NCI-H2227 (cell line): ENCODE results near the gene IL31.

Experiments used
- DNase-seq: peaks from one replicate; lab custom pipeline; 2025; ENCODE audit not compliant: unreplicated experiment; lab: John Stamatoyannopoulos, UW

The IL31 gene

GRCh38 chr12:122130150-122130549 lies 43.9 kb downstream of the IL31 start:
- DNase-seq, result no peak

DNA sequence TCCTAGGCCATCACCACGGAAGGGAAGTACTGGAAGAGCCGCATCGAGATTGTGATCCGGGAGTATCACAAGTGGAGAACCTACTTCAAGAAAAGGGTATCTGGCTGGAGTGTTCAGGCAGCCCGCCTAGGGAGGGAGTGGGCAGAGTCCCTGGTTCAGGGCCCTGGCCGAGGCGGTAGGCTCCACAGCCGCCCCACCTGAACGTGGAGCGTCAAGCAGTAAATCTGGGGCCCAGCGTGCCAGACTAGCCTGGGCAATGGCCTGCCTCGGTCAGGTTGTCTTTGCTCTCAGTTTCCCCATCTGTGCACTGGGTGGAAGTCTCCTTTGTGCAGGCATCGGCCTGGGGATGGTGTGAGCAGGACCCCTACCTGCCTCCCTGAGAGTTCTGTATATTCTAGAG lies 44.9 kb downstream of the IL31 start:
- DNase-seq, result no peak

DNA sequence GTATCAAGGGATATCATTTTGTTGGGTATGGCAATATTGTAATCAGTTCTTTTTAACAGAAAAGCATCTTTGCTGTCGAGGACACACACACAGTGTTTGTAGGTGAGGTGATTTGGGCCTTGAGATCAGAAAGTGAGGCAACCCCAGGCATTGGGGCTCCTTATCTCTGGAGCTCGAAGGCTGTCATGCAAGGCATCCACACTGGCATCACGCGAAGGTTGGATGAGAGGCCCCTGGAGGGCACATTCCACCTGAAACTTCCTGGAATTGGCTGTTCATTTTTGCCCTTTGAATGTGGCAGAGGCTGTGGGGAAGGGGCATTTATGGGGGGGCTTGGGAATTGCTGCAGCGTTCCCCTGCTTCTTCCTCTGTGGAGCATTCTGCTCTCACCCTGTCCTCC lies 45.5 kb downstream of the IL31 start:
- no peak for DNase-seq

DNA sequence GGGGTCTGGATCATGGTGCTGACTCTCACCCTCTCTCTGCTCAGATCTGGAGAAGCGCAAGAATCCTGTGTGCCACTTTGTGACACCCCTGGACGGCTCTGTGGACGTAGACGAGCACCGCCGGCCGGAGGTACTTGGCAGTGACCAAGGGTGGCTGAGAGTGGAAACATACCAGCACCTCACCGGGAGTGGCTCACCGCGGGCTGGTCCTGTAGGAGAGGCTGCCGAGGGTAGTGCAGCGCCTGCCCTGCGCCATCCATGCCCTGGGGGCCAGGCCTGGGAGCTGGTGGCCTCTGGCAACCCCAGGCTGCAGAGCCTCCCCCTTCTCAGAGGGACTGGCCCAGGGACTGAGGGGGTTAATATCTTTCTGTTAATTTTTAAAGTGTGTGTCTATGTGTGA lies 46.2 kb downstream of the IL31 start:
- DNase-seq, result no peak

DNA sequence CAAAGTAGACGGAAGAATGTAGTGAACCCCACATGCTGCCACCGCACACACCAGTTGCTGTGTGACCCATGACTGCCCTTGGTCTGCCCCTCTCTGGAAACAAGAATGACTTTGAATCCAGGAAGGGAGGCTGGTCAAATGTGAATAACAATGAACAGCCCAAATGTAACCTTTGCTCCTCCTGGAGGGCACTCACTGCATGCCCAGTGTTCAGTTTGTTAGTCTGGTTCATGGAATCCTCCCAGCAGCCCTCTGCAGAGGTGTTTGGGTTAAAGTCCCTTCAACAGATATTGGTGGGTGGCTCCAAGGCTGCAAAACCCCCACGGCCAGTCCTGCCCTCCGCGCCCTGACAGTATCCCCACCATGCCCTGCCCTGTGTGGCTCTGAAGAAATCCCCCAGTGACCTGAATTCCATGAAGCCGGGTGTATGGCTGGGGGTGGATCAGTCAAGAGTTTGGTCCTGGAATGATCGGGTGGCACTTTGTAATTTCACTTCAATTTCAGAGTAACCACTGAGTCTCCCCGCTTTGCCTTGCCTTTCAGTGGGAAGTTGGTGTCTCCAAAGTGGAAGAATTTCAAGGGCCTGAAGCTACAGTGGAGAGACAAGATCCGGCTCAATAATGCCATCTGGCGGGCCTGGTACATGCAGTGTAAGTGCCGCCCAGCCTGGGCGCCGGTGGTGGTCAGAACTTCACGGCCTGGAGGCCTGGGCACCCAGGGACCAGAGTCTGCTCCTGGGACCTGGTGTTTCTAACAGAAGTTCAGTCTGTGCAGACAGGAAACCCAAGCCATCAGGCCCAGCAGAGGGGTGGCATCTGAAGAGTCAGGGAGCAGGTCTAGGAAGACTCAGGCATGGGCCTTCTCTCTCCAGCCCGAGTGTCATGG lies 47.1 kb downstream of the IL31 start:
- no peak for DNase-seq

DNA sequence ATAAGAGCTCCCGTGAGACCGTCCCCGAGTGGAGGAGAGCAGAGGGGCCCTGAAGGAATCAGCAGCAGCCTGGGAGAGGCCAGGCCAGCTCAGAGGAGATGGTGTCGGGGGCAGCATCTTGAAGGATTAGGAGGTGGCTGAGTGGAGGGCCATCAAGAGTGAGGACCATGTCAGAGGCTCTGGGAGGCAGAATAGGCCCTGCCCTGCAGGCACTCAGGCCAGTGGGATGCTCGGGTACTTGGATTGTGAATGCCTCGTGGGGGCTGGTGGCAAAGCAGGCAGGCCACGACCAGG lies 47.7 kb downstream of the IL31 start:
- DNase-seq, result no peak

DNA sequence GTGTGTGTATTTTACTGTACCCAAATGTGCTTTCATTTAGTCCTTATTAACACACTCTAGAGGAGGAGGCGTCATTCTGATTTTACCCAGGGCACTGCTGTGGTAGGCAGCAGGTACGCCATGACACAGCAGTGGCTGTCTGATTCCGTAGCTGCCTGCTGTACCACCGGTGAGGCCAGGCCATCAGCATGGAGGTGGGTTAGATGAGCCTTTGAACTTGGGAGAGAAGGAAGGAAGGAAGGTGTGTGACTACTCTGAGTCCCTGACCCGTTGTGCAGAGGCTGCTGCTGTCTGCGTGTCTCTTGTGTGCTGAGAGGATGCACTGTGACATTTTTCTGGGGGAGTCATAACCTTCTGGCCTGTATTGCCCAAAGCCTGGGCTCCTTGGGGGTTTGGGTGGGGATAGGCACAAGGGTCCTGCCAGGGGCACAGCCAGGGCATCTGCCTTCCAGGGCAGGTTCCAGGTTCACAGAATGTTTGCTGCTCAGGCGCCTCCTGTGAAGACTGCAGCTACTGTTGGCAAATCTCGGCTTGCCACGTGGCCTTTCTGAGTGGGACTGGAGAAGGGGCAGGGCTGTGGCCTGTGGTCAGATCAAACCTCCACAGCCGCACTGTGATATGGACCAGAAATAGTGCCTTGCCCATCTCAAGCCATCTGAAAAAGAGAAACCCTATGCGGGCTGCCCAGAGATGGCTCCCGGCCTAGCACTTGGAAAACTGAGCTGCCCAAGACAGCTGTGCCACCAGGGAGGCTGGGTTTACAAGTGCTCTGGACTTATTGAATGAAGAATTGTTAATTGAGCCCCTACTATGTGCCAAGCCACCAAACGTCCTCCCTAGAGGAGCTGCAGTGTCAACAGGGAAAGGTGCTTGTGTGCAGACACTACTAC lies 48.3 kb downstream of the IL31 start:
- DNase-seq, result no peak

- no peak for DNase-seq
Observed at GRCh38 chr12:122124370-122124769, 49.7 kb downstream of the IL31 start.

DNA sequence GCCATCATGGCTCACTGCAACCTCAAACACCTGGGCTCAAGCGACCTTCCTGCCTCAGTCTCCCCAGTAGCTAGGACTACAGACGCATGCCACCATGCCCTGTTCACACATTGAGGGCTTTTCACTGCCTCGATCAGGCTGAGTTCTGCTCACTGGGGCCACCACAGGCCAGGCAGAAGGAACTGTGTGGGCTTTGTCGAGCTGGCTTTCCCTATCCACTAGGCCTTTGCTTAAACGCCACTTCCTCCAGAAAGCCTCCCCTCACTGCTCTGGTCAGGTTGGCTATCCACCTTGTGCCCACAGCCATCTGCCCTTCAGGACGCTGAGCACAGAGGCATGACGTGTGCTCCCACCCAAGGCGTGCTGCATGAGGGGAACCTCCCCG lies 50.3 kb downstream of the IL31 start:
- no peak for DNase-seq

DNA sequence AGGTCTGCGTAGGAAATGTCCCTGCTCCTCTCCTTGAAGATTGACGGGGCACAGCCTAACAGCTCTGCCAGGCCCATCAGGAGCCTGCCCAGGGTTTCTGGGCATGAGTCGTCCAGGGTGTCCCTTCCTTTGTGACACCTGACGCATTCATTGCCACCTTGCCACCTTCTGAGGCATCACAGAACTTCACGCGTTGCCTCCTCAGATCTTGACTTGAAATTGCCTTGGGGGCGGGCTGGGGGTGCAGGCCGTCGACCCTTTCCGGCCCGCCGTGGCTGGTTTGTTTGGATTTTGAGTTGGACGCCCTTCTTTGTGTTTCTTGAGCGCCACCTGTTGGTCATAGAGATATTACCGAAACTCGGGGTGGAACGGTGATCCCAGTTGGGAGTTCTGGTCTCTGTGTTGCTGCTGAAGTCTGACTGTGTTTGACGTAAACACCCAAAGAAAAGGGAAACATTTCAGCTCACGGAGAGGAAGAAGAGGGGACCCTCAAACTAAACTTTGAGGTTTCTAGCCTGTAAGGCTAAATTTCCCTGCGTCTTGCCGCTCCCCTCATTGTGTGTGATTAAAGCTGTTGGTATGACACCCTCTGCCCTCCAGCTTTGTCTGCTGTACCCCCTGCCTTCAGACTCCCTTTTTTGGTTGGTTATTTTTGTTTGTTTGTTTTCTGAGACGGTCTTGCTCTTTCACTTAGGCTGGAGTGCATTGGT lies 50.8 kb downstream of the IL31 start:
- DNase-seq, result peak; percentile 86
